Thoracic aorta (tissue), 2 donors: Measurements from ENCODE around the gene GNPTG. TPM values are rescaled to one million over a fixed set of nuclear protein-coding genes. Genes with fewer than 3 reads are reported as not detected.

Experiments used
- ATAC-seq: fragments of 150-250 bp; one replicate; pipeline ENCODE4 v1.8.0; 2017; ENCODE audit warnings: low read depth; ENCODE audit not compliant: insufficient number of reproducible peaks, low FRiP score
- DNase-seq: peaks from one replicate; pipeline ENCODE4 v3.0.0-alpha.2; 2020; ENCODE audit warnings: low spot score
- H3K27ac ChIP-seq, 2 donors: fragments of 200-600 bp; sonication (generic); 1 replicate in 1 of 2; 2 replicates in 1 of 2; pipeline ENCODE4 v1.5.1; 2016; ENCODE audit warnings: mild to moderate bottlenecking in 2 of 2, moderate library complexity in 2 of 2
- H3K27me3 ChIP-seq: fragments of 200-600 bp; sonication (generic); replicated peaks from 2 replicates; pipeline ENCODE4 v1.6.0; 2016; ENCODE audit warnings: mild to moderate bottlenecking; ENCODE audit not compliant: insufficient read depth
- H3K36me3 ChIP-seq: fragments of 200-600 bp; sonication (generic); one replicate; pipeline ENCODE4 v1.5.1; 2016
- H3K4me1 ChIP-seq, 2 donors: fragments of 200-600 bp; sonication (generic); 1 replicate in 1 of 2; 2 replicates in 1 of 2; pipeline versions ENCODE4 v1.5.1 to v1.6.0; 2016; ENCODE audit warnings: low read depth in 2 of 2, mild to moderate bottlenecking in 1 of 2; ENCODE audit not compliant: control insufficient read depth in 1 of 2
- H3K4me3 ChIP-seq: fragments of 200-600 bp; sonication (generic); 2 replicates; pipeline ENCODE4 v1.5.1; 2016; ENCODE audit warnings: mild to moderate bottlenecking
- H3K9me3 ChIP-seq: fragments of 200-600 bp; sonication (generic); 2 replicates; pipeline ENCODE4 v1.5.1; 2016
- total RNA-seq, 2 donors: library from RNA; depleted of rRNA; stranded (reverse); fragments of >200 nt; gene quantifications; one replicate each; pipeline versions ENCODE4 v1.1.0 to v1.2.3, GENCODE V29; 2016
- TF ChIP-seq, protein P1 (sequence below): fragments of 200-600 bp; sonication (generic); IDR thresholded peaks from one replicate; pipeline ENCODE4 v1.5.1; 2019; ENCODE audit warnings: antibody characterized with exemption

The GNPTG gene
- total RNA-seq, 2 donors from 2014 or later: 67.9 to 69.7 TPM

DNA sequence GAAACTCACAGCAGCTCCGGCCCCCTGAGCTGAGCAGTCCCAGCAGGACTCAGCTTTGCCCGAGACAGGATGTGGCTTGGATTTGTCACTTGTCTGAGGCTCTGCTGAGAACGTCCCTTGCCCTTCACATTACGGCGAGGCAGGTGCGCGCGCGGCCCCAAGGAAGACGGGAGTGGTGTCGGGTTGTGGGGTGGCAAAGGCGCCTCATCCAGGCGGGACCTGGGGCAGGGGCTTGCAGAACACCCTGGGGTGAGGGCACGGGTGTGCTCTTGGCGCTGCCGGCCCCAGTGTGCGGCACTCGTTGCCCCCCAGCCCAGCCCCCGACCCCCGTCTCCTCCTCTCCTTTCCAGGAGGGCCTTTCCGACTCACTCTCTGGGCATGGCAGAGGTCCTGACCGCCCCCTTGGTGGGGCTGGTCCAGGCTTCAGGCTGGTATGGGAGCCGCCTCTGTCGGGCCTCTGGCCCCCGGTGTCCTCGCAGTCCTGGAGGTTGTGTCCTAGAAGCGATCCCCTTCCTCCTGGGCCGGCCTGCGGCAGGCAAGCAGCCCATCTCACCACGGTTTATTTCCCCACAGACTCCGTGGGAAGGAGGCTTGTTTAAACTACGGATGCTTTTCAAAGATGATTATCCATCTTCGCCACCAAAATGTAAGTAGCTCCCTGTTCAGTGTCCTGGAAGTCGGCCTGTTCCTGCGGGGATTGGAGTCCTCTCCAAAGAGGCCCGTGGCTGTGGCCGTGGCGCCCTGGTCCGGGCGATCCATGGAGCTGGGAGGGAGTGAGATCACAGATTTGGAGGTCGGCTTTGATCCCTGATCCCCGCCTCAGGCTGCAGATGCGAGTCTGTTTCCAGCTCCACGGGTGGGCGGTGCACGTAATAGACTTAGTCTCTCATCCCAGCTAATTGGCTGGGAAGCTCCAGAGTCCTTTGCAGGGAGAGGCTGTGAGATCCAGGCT is 36.4 kb upstream of the GNPTG start:
- Histone ChIP-seq H3K27me3 (no peaks in the 10 kb centered on the region), H3K36me3 (peaks cover 66% of the 10 kb centered on the region), H3K4me3 (no peak overlapping the region), H3K4me1 (peaks cover 19 to 37% of the 10 kb centered on the region in 2 donors), H3K27ac (no peak overlapping the region), H3K9me3 (no peaks in the 10 kb centered on the region)
- TF ChIP-seq, protein P1, sequence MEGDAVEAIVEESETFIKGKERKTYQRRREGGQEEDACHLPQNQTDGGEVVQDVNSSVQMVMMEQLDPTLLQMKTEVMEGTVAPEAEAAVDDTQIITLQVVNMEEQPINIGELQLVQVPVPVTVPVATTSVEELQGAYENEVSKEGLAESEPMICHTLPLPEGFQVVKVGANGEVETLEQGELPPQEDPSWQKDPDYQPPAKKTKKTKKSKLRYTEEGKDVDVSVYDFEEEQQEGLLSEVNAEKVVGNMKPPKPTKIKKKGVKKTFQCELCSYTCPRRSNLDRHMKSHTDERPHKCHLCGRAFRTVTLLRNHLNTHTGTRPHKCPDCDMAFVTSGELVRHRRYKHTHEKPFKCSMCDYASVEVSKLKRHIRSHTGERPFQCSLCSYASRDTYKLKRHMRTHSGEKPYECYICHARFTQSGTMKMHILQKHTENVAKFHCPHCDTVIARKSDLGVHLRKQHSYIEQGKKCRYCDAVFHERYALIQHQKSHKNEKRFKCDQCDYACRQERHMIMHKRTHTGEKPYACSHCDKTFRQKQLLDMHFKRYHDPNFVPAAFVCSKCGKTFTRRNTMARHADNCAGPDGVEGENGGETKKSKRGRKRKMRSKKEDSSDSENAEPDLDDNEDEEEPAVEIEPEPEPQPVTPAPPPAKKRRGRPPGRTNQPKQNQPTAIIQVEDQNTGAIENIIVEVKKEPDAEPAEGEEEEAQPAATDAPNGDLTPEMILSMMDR: no peak
- ATAC-seq: no peak
- no peak for DNase-seq

- ATAC-seq: no peak
- no peak overlapping the region for H3K27ac ChIP-seq
These were observed 35.7 kb upstream of the GNPTG start for GRCh38 chr16:1316033-1316405.

DNA sequence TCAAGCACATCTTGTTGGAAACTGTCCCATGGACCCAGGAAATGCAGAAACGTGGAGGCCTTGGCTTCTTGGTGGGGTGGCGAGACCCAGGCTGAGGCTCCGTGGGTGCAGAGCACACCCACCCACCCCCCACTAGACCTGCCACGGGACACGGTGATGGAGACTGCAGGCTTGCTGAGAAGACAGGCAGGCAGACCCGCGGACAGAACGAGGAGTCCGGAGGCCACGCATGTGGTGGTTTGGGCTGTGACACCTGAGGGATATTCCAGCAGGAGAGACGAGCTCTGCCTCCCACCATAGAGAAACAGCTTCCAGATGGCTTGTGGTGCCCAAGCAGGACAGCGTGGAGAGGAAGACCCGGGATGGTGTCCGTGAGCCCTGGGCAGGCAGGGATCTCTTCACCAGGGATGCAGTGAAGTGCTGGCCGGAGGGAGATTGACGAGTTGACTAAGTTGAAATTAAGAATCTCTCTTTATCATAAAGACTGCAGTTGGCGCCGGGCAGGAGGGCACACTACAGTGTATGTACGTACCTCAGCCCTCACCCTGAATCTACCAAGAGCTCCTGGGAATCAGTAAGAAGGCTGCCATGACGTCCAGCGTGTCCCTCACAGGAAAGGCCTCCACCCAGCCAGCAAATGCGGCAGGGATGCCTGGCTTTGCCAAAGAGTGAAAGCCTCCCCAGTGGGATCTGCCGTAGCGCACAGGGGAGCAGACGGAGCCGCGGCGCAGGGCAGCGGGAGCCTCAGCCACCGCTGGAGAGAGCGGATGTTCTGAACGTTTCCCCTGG is 34.1 kb upstream of the GNPTG start:
- H3K4me3 ChIP-seq: no peak overlapping the region
- H3K27ac ChIP-seq: no peak overlapping the region
- H3K9me3 ChIP-seq: no peaks in the 10 kb centered on the region
- TF ChIP-seq, protein P1: no peak
- H3K4me1 ChIP-seq: peaks cover 0 to 14% of the 10 kb centered on the region in 2 donors
- no peaks in the 10 kb centered on the region for H3K27me3 ChIP-seq
- peaks cover 76% of the 10 kb centered on the region for H3K36me3 ChIP-seq
- ATAC-seq (no peak), DNase-seq (no peak)

More at GRCh38 chr16:1316033-1316405, 35.7 kb upstream of the GNPTG start:
- no peak for DNase-seq
- TF ChIP-seq, protein P1: no peak
- peaks cover 15 to 30% of the 10 kb centered on the region in 2 donors for H3K4me1 ChIP-seq
- no peak overlapping the region for H3K4me3 ChIP-seq
- no peaks in the 10 kb centered on the region for H3K9me3 ChIP-seq
- H3K36me3 ChIP-seq: peaks cover 72% of the 10 kb centered on the region
- H3K27me3 ChIP-seq: no peaks in the 10 kb centered on the region

GRCh38 chr16:1318268-1318545 is 33.5 kb upstream of the GNPTG start:
- H3K36me3 ChIP-seq: peaks cover 79% of the 10 kb centered on the region
- no peaks in the 10 kb centered on the region for H3K27me3 ChIP-seq
- no peak for DNase-seq
- no peaks in the 10 kb centered on the region for H3K9me3 ChIP-seq
- no peak overlapping the region for H3K27ac ChIP-seq
- no peak overlapping the region for H3K4me3 ChIP-seq
- H3K4me1 ChIP-seq: peaks cover 0 to 8% of the 10 kb centered on the region in 2 donors
- TF ChIP-seq, protein P1: no peak
- no peak for ATAC-seq

- Histone ChIP-seq H3K4me3 (no peak overlapping the region), H3K27me3 (no peaks in the 10 kb centered on the region), H3K27ac (no peak overlapping the region), H3K4me1 (peaks cover 0 to under 1% of the 10 kb centered on the region in 2 donors), H3K36me3 (peaks cover 84% of the 10 kb centered on the region), H3K9me3 (no peaks in the 10 kb centered on the region)
- ATAC-seq: no peak
- no peak for DNase-seq
- TF ChIP-seq, protein P1: no peak
These were observed 32.7 kb upstream of the GNPTG start for GRCh38 chr16:1319041-1319440.
